ENCODE measurements around the gene NLRP9.

GRCh38 chr19:55738302-55738701 is at the start of gene NLRP9:
- TF ChIP-seq, protein P1, sequence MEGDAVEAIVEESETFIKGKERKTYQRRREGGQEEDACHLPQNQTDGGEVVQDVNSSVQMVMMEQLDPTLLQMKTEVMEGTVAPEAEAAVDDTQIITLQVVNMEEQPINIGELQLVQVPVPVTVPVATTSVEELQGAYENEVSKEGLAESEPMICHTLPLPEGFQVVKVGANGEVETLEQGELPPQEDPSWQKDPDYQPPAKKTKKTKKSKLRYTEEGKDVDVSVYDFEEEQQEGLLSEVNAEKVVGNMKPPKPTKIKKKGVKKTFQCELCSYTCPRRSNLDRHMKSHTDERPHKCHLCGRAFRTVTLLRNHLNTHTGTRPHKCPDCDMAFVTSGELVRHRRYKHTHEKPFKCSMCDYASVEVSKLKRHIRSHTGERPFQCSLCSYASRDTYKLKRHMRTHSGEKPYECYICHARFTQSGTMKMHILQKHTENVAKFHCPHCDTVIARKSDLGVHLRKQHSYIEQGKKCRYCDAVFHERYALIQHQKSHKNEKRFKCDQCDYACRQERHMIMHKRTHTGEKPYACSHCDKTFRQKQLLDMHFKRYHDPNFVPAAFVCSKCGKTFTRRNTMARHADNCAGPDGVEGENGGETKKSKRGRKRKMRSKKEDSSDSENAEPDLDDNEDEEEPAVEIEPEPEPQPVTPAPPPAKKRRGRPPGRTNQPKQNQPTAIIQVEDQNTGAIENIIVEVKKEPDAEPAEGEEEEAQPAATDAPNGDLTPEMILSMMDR (IDR thresholded peaks at IDR 0.05): no peak
- TF ChIP-seq POLR2AphosphoS5 (IDR thresholded peaks at IDR 0.05; ENCODE audit: insufficient read depth in 1 of 2, low read depth in 1 of 2) (no peak), POLR2A (IDR thresholded peaks at IDR 0.05) (no peak)
